IPS-18c (cell line): ENCODE data around the gene HNRNPAB.
A peak's percentile ranks its signal among the peaks of the same experiment; 100 is the strongest.

ENCODE experiments used
- H3K4me3 ChIP-seq: 2 replicates; pipeline ENCODE4 v1.7.0; 2013; ENCODE audit warnings: low read depth, mild to moderate bottlenecking, low read length, moderate library complexity; ENCODE audit not compliant: insufficient read depth
- H3K9me3 ChIP-seq: one replicate; pipeline ENCODE4 v1.6.1; 2013; ENCODE audit warnings: mild to moderate bottlenecking, low read length, moderate library complexity; ENCODE audit not compliant: control insufficient read depth, insufficient read depth

Gene HNRNPAB

GRCh38 chr5:178204182-178204934 lies at the start of gene HNRNPAB:
TSS of gene HNRNPAB (plus strand) at chr5:178204533. CDS start at chr5:178204838, 305 bp downstream.
- H3K9me3 ChIP-seq, result no peaks in the 10 kb centered on the region
- peak within 1 kb of the TSS; percentile 97 for H3K4me3 ChIP-seq

- H3K9me3 ChIP-seq, result no peaks in the 10 kb centered on the region
- H3K4me3 ChIP-seq, result no peak overlapping the region
These were observed 49.3 kb upstream of the HNRNPAB start for GRCh38 chr5:178155065-178155464.

- peaks cover 2% of the 10 kb centered on the region for H3K9me3 ChIP-seq
- H3K4me3 ChIP-seq, result no peak overlapping the region
These were observed 44.2 kb upstream of the HNRNPAB start for GRCh38 chr5:178160176-178160575.

GRCh38 chr5:178162481-178162880 lies 41.9 kb upstream of the HNRNPAB start:
- H3K9me3 ChIP-seq, result peaks cover 2% of the 10 kb centered on the region
- no peak overlapping the region for H3K4me3 ChIP-seq

GRCh38 chr5:178163772-178164735 lies 40.3 kb upstream of the HNRNPAB start:
- peak overlapping the region; percentile 34 for H3K4me3 ChIP-seq
- H3K9me3 ChIP-seq, result peaks cover 2% of the 10 kb centered on the region

DNA sequence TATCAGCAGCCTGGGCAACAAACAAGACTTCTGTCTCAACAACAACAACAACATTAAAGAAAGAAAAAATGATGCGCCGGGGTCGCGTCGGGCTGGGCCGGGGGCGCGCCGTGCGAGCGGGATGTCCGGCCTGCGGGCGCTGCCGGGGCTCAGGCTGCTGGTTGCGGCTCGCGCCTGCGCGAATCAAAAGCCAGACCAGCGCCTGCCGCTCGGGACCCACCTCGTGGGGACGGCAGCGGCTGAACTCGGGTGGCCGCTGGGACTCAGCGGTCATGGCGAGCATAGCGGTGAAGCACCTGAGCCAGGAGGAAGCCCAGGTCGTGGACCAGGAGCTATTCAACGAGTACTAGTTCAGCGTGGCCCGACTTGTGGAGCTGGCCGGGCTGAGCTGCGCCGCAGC lies 38.8 kb upstream of the HNRNPAB start:
- Histone ChIP-seq H3K4me3 (no peak overlapping the region), H3K9me3 (peaks cover 2% of the 10 kb centered on the region)

- no peak overlapping the region for H3K4me3 ChIP-seq
- no peaks in the 10 kb centered on the region for H3K9me3 ChIP-seq
These were observed 33.9 kb upstream of the HNRNPAB start for GRCh38 chr5:178170455-178170854.

- H3K4me3 ChIP-seq, result no peak overlapping the region
- no peaks in the 10 kb centered on the region for H3K9me3 ChIP-seq
These were observed 29.9 kb upstream of the HNRNPAB start for GRCh38 chr5:178174456-178174855.

DNA sequence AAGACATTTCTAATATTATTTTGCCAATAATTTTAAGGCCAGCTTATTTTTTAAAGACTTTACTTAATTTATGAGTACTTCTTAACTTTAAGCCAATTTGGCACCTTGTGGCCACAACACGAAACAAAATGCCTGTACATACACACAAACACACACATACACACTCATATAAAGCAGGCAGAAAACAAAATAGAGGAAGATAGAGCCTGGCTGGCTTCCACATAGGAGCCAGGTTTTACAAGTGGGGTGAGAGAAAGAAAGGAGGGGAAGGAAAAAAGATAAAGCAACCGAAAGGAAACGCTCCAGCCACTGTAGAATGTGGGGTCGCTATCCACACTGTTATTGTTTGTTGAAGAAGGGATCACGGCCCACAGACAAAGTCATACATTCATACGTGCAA lies 27.5 kb upstream of the HNRNPAB start:
- no peak overlapping the region for H3K4me3 ChIP-seq
- H3K9me3 ChIP-seq, result no peaks in the 10 kb centered on the region

DNA sequence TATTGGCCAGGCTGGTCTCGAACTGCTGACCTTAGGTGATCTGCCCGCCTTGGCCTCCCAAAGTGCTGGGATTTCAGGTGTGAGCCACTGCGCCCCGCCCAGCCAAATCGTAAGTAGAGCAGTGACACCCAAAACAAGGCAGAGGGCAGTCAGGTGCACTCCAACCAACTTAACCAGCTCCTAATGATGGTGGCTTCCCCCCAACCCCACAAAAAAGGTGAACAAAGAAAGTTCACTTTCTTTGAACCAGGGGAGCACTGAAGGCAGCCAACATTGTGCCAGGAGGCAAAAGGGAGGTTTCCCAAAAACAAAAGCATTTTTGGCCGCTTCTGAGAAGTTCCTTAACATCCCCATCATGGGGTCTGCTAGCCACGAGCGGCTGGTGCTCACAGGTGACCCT lies 26.8 kb upstream of the HNRNPAB start:
- Histone ChIP-seq H3K9me3 (no peaks in the 10 kb centered on the region), H3K4me3 (no peak overlapping the region)

DNA sequence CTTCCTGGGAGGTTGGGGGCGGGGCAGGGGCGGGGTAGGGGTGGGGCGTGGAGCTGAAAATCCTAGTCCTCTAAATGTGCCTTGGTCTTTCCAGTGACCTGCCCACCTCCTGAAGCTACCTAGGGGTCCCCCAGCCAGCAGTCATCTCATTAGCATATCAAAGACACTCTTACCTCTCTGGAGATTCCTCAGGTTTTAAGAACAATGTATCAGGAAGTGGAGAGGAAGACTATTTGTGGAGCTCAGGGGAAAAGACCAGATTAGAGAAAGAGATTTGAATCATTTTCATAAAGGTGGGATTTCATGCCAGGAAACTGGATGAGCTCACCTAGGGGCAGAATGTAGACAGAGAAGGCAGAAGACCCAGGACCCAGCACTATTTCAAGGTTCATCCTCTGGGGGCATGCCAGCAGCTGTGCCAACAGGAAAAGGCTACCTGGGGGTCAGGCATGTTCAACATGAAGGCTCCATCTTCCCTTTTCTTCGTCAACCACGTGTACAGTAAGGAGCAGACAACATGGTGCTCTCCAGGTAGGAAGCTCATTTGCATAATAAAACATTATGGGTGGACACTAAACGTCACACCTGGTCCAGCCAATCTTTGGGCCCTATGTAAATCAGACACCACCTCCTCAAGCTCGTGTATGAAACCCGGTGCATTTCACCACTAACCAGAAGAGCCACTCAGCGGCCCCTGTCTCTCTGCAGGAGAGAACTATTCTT lies 24.0 kb upstream of the HNRNPAB start:
- Histone ChIP-seq H3K4me3 (no peak overlapping the region), H3K9me3 (no peaks in the 10 kb centered on the region)

DNA sequence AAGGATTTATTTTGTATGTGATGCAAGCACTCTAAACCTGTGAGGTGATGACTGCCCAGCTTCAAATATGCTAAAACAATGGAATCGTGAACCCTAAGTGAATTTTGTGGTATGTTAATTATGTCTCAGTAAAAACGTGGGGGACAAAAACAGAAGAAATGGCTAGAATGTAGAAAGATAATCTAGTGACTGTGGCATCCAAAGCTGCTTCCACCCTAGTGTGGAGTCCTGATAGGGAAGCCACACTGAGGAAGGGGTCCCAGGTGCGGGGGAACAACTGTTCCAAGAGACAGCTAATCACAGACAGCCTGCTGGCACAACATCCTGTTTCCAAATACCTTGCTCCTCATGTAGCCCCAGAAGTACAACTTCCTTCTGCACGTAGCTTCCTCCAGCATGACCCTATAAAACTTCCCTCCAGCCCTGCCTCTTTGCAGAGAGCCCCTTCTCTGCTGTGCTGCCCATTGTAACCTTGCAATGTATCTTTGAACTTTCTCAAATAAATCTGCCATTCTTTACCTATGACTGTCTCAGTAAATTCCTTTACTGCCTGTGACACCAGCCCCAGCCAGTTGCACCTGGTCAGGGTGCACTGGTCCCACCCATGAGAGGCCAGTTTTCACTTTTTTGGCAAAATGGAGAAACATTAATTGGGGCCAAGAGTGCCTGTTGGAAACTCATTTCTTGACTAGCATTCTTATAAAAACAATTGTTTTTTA lies 22.0 kb upstream of the HNRNPAB start:
- no peak overlapping the region for H3K4me3 ChIP-seq
- no peaks in the 10 kb centered on the region for H3K9me3 ChIP-seq

- no peaks in the 10 kb centered on the region for H3K9me3 ChIP-seq
- H3K4me3 ChIP-seq, result no peak overlapping the region
These were observed 17.9 kb upstream of the HNRNPAB start for GRCh38 chr5:178186427-178186826.

GRCh38 chr5:178187014-178187413 lies 17.3 kb upstream of the HNRNPAB start, which contains the start of gene GMCL2:
TSS of gene GMCL2 (minus strand) at chr5:178187371. CDS start at chr5:178187299, 72 bp downstream.
- Histone ChIP-seq H3K4me3 (no peak within 1 kb of the TSS), H3K9me3 (no peaks in the 10 kb centered on the region)

- Histone ChIP-seq H3K4me3 (no peak overlapping the region), H3K9me3 (peaks cover 4% of the 10 kb centered on the region)
These were observed 14.9 kb upstream of the HNRNPAB start for GRCh38 chr5:178189433-178189832.

DNA sequence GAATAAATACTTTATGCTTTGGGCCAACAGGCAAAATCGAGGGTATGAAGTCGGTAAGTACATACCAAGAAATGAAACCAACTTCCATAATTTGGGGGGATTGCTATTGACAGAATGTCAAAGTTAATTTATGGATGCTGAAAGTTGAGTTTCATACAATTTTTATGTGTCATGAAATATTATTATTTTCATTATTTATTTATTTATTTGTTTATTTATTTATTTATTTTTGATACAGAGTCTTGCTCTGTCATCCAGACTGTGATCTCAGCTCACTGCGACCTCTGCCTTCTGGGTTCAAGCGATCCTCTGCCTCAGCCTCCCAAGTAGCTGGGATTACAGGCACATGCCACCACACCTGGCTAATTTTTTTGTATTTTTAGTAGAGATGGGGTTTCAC lies 12.7 kb upstream of the HNRNPAB start:
- H3K9me3 ChIP-seq, result peaks cover 4% of the 10 kb centered on the region
- no peak overlapping the region for H3K4me3 ChIP-seq

DNA sequence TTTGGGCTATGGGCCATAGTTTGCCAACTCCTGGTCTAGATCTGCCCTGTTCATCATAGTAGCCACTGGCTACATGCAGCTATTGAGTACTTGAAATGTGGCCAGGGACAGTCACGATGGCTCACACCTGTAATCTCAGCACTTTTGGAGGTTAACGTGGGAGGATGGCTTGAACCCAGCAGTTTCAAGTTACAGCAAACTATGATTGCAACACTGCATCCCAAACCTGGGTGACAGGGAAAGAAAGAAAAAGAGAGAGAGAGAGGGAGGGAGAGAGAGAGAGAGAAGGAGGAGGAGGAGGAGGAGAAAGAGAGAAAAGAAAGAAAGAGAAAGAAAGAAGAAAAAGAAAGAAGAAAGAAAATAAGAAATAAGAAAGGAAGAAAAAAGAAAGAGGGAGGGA lies 12.1 kb upstream of the HNRNPAB start:
- Histone ChIP-seq H3K9me3 (peaks cover 4% of the 10 kb centered on the region), H3K4me3 (no peak overlapping the region)
